Karpas-422 (cell line): ENCODE measurements around the gene TRPM2. TPM values are rescaled to one million over a fixed set of nuclear protein-coding genes. Genes with fewer than 3 reads are reported as not detected.

ENCODE experiments used
- DNase-seq: peaks from one replicate; pipeline ENCODE4 v3.0.0-alpha.2; 2015
- H2AFZ ChIP-seq: fragments of 200-600 bp; sonication (generic); 2 replicates; pipeline ENCODE4 v1.6.1; 2014; ENCODE audit warnings: antibody characterized with exemption, low read length, mixed read lengths
- H3K27ac ChIP-seq: fragments of 200-600 bp; sonication (generic); 2 replicates; pipeline ENCODE4 v1.5.1; 2014; ENCODE audit warnings: mild to moderate bottlenecking, low read length, moderate library complexity
- H3K27me3 ChIP-seq: fragments of 200-600 bp; sonication (generic); 2 replicates; pipeline ENCODE4 v1.6.1; 2014; ENCODE audit warnings: low read length, mixed read lengths
- H3K36me3 ChIP-seq: fragments of 200-600 bp; sonication (generic); 2 replicates; pipeline ENCODE4 v1.6.1; 2014; ENCODE audit warnings: low read length, mixed read lengths; ENCODE audit not compliant: insufficient read depth
- H3K4me1 ChIP-seq: fragments of 200-600 bp; sonication (generic); 2 replicates; pipeline ENCODE4 v1.6.1; 2014; ENCODE audit warnings: mild to moderate bottlenecking, low read length, mixed read lengths
- H3K4me2 ChIP-seq: fragments of 200-600 bp; sonication (generic); 2 replicates; pipeline ENCODE4 v1.6.1; 2014; ENCODE audit warnings: low read length, low read depth, mild to moderate bottlenecking; ENCODE audit not compliant: poor library complexity, severe bottlenecking
- H3K4me3 ChIP-seq: fragments of 200-600 bp; sonication (generic); 2 replicates; pipeline ENCODE4 v1.5.1; 2014; ENCODE audit warnings: mild to moderate bottlenecking, antibody characterized with exemption, low read length, mixed read lengths
- H3K79me2 ChIP-seq: fragments of 200-600 bp; sonication (generic); 2 replicates; pipeline ENCODE4 v1.6.1; 2014; ENCODE audit warnings: mild to moderate bottlenecking, low read length, mixed read lengths
- H3K9ac ChIP-seq: fragments of 200-600 bp; sonication (generic); 2 replicates; pipeline ENCODE4 v1.6.0; 2014; ENCODE audit warnings: low read length
- H3K9me2 ChIP-seq: fragments of 200-600 bp; sonication (generic), shearing (Covaris generic); replicated peaks from 2 replicates; pipeline ENCODE4 v1.6.0; 2014; ENCODE audit warnings: mild to moderate bottlenecking, low read length, moderate library complexity; ENCODE audit not compliant: insufficient read depth
- H3K9me3 ChIP-seq: fragments of 300-700, 200-600 bp; sonication (generic); 2 replicates; pipeline ENCODE4 v1.6.1; 2014; ENCODE audit warnings: low read length, mixed read lengths
- H4K20me1 ChIP-seq: fragments of 200-600 bp; sonication (generic); 2 replicates; pipeline ENCODE4 v1.6.1; 2014; ENCODE audit warnings: mild to moderate bottlenecking, antibody characterized with exemption, low read length, low read depth; ENCODE audit not compliant: insufficient read depth
- total RNA-seq: library from RNA; depleted of rRNA; stranded (reverse); fragments of >200 nt; shearing (Covaris generic); gene quantifications from 2 replicates; pipeline ENCODE4 v1.2.3, GENCODE V29; 2014; ENCODE audit warnings: low replicate concordance

The TRPM2 gene
- total RNA-seq, 1 experiment from 2014 or later = not detected

GRCh38 chr21:44312716-44313115 lies 40.7 kb upstream of the TRPM2 start:
- H2AFZ ChIP-seq = no peak overlapping the region
- H3K9me3 ChIP-seq = no peaks in the 10 kb centered on the region
- no peaks in the 10 kb centered on the region for H3K4me1 ChIP-seq
- peaks cover 4% of the 10 kb centered on the region for H3K36me3 ChIP-seq
- no peak overlapping the region for H3K4me2 ChIP-seq
- no peak overlapping the region for H3K4me3 ChIP-seq
- H3K9me2 ChIP-seq = no peaks in the 10 kb centered on the region
- no peak overlapping the region for H3K9ac ChIP-seq
- no peaks in the 10 kb centered on the region; the same call in 1 of the 2 replicates for H3K79me2 ChIP-seq
- H3K27ac ChIP-seq = no peak overlapping the region
- DNase-seq = no peak
- H3K27me3 ChIP-seq = no peaks in the 10 kb centered on the region
- no peaks in the 10 kb centered on the region for H4K20me1 ChIP-seq

GRCh38 chr21:44313451-44313850 lies 40.0 kb upstream of the TRPM2 start:
- no peak for DNase-seq
- H3K27ac ChIP-seq = no peak overlapping the region
- no peak overlapping the region for H3K4me3 ChIP-seq
- no peaks in the 10 kb centered on the region for H3K79me2 ChIP-seq
- H3K4me2 ChIP-seq = no peak overlapping the region
- H4K20me1 ChIP-seq = no peaks in the 10 kb centered on the region
- no peaks in the 10 kb centered on the region for H3K27me3 ChIP-seq
- no peak overlapping the region for H3K9ac ChIP-seq
- no peak overlapping the region for H2AFZ ChIP-seq
- no peaks in the 10 kb centered on the region for H3K9me3 ChIP-seq
- peaks cover 4% of the 10 kb centered on the region for H3K36me3 ChIP-seq
- no peaks in the 10 kb centered on the region for H3K4me1 ChIP-seq
- no peaks in the 10 kb centered on the region for H3K9me2 ChIP-seq

GRCh38 chr21:44314128-44314527 lies 39.3 kb upstream of the TRPM2 start:
- DNase-seq = no peak
- H3K9ac ChIP-seq = no peak overlapping the region
- no peaks in the 10 kb centered on the region for H4K20me1 ChIP-seq
- H3K4me1 ChIP-seq = no peaks in the 10 kb centered on the region
- no peaks in the 10 kb centered on the region for H3K79me2 ChIP-seq
- H3K27me3 ChIP-seq = no peaks in the 10 kb centered on the region
- H3K36me3 ChIP-seq = peaks cover 4% of the 10 kb centered on the region
- no peaks in the 10 kb centered on the region for H3K9me2 ChIP-seq
- no peaks in the 10 kb centered on the region for H3K9me3 ChIP-seq
- H3K4me3 ChIP-seq = no peak overlapping the region
- no peak overlapping the region for H3K4me2 ChIP-seq
- no peak overlapping the region for H3K27ac ChIP-seq
- H2AFZ ChIP-seq = no peak overlapping the region

GRCh38 chr21:44314561-44314960 lies 38.9 kb upstream of the TRPM2 start:
- H2AFZ ChIP-seq = no peak overlapping the region
- H3K4me2 ChIP-seq = no peak overlapping the region
- H3K4me1 ChIP-seq = no peaks in the 10 kb centered on the region
- no peaks in the 10 kb centered on the region for H3K9me2 ChIP-seq
- H3K9me3 ChIP-seq = no peaks in the 10 kb centered on the region
- H3K79me2 ChIP-seq = no peaks in the 10 kb centered on the region
- no peak overlapping the region for H3K4me3 ChIP-seq
- peaks cover 4% of the 10 kb centered on the region for H3K36me3 ChIP-seq
- H3K9ac ChIP-seq = no peak overlapping the region
- H3K27ac ChIP-seq = no peak overlapping the region
- no peak for DNase-seq
- H3K27me3 ChIP-seq = no peaks in the 10 kb centered on the region
- H4K20me1 ChIP-seq = no peaks in the 10 kb centered on the region

GRCh38 chr21:44315691-44316203 lies 37.7 kb upstream of the TRPM2 start:
- Histone ChIP-seq H3K9ac (no peak overlapping the region), H3K27me3 (no peaks in the 10 kb centered on the region), H3K4me1 (no peaks in the 10 kb centered on the region), H4K20me1 (no peaks in the 10 kb centered on the region), H3K27ac (no peak overlapping the region), H2AFZ (no peak overlapping the region), H3K36me3 (peaks cover 4% of the 10 kb centered on the region), H3K9me3 (no peaks in the 10 kb centered on the region), H3K79me2 (no peaks in the 10 kb centered on the region), H3K4me3 (no peak overlapping the region), H3K9me2 (no peaks in the 10 kb centered on the region), H3K4me2 (no peak overlapping the region)
- DNase-seq = no peak

- no peaks in the 10 kb centered on the region for H3K4me1 ChIP-seq
- no peaks in the 10 kb centered on the region for H3K9me3 ChIP-seq
- no peaks in the 10 kb centered on the region for H3K79me2 ChIP-seq
- H3K4me3 ChIP-seq = no peak overlapping the region
- peaks cover 2% of the 10 kb centered on the region; the same call in 1 of the 2 replicates for H3K36me3 ChIP-seq
- no peak overlapping the region for H3K4me2 ChIP-seq
- no peak overlapping the region for H2AFZ ChIP-seq
- H3K9ac ChIP-seq = no peak overlapping the region
- no peaks in the 10 kb centered on the region for H3K27me3 ChIP-seq
- no peaks in the 10 kb centered on the region for H3K9me2 ChIP-seq
- H3K27ac ChIP-seq = no peak overlapping the region
- no peak for DNase-seq
- H4K20me1 ChIP-seq = no peaks in the 10 kb centered on the region
These were observed 37.0 kb upstream of the TRPM2 start for GRCh38 chr21:44316277-44316900.

GRCh38 chr21:44317241-44317782 lies 36.1 kb upstream of the TRPM2 start:
- no peak overlapping the region for H3K27ac ChIP-seq
- no peaks in the 10 kb centered on the region for H3K9me2 ChIP-seq
- H4K20me1 ChIP-seq = no peaks in the 10 kb centered on the region
- DNase-seq = no peak
- H3K4me3 ChIP-seq = no peak overlapping the region
- no peaks in the 10 kb centered on the region for H3K9me3 ChIP-seq
- H3K4me1 ChIP-seq = no peaks in the 10 kb centered on the region
- no peak overlapping the region for H3K9ac ChIP-seq
- H2AFZ ChIP-seq = no peak overlapping the region
- no peaks in the 10 kb centered on the region for H3K27me3 ChIP-seq
- H3K4me2 ChIP-seq = no peak overlapping the region
- no peaks in the 10 kb centered on the region for H3K79me2 ChIP-seq
- H3K36me3 ChIP-seq = 0 out of 2 replicates have a peak, but pooled peaks cover 2% of the 10 kb centered on the region

GRCh38 chr21:44317871-44318270 lies 35.5 kb upstream of the TRPM2 start:
- H3K27me3 ChIP-seq = no peaks in the 10 kb centered on the region
- H3K4me2 ChIP-seq = no peak overlapping the region
- no peaks in the 10 kb centered on the region for H3K4me1 ChIP-seq
- no peak overlapping the region for H3K27ac ChIP-seq
- no peaks in the 10 kb centered on the region for H3K79me2 ChIP-seq
- H3K36me3 ChIP-seq = 0 out of 2 replicates have a peak, but pooled peaks cover 2% of the 10 kb centered on the region
- no peaks in the 10 kb centered on the region for H3K9me3 ChIP-seq
- H3K4me3 ChIP-seq = no peak overlapping the region
- no peak for DNase-seq
- H2AFZ ChIP-seq = no peak overlapping the region
- no peak overlapping the region for H3K9ac ChIP-seq
- no peaks in the 10 kb centered on the region for H3K9me2 ChIP-seq
- no peaks in the 10 kb centered on the region for H4K20me1 ChIP-seq
